AG09309 (cell line): ENCODE data around the gene ACOX2.

Experiments used
- DNase-seq: peaks from one replicate; pipeline ENCODE4 v3.0.0-alpha.2; 2010; ENCODE audit warnings: low read depth
- H3K4me3 ChIP-seq: 2 replicates; pipeline ENCODE4 v1.5.1; 2011; ENCODE audit warnings: mild to moderate bottlenecking, low read depth, low read length, moderate library complexity; ENCODE audit not compliant: control insufficient read depth
- TF ChIP-seq, protein P1 (sequence below): IDR thresholded peaks from 2 replicates; pipeline ENCODE4 v1.5.1; 2011; ENCODE audit warnings: mild to moderate bottlenecking, low read depth, low read length, inconsistent platforms; ENCODE audit not compliant: insufficient read depth, control insufficient read depth; ENCODE audit errors: missing control alignments

ACOX2 gene

GRCh38 chr3:58491506-58492402, 45.2 kb downstream of the ACOX2 start, which contains the start of gene KCTD6:
Gene KCTD6 (plus strand): TSS chr3:58492096. CDS start chr3:58498756, 6,660 bp downstream.
- TF ChIP-seq, protein P1, sequence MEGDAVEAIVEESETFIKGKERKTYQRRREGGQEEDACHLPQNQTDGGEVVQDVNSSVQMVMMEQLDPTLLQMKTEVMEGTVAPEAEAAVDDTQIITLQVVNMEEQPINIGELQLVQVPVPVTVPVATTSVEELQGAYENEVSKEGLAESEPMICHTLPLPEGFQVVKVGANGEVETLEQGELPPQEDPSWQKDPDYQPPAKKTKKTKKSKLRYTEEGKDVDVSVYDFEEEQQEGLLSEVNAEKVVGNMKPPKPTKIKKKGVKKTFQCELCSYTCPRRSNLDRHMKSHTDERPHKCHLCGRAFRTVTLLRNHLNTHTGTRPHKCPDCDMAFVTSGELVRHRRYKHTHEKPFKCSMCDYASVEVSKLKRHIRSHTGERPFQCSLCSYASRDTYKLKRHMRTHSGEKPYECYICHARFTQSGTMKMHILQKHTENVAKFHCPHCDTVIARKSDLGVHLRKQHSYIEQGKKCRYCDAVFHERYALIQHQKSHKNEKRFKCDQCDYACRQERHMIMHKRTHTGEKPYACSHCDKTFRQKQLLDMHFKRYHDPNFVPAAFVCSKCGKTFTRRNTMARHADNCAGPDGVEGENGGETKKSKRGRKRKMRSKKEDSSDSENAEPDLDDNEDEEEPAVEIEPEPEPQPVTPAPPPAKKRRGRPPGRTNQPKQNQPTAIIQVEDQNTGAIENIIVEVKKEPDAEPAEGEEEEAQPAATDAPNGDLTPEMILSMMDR = peak; percentile 60
- DNase-seq = peak; percentile 54
- H3K4me3 ChIP-seq = peak within 1 kb of the TSS; percentile 67

GRCh38 chr3:58490860-58491501, 46.0 kb downstream of the ACOX2 start:
- H3K4me3 ChIP-seq = no peak overlapping the region
- TF ChIP-seq, protein P1 = no peak

DNA sequence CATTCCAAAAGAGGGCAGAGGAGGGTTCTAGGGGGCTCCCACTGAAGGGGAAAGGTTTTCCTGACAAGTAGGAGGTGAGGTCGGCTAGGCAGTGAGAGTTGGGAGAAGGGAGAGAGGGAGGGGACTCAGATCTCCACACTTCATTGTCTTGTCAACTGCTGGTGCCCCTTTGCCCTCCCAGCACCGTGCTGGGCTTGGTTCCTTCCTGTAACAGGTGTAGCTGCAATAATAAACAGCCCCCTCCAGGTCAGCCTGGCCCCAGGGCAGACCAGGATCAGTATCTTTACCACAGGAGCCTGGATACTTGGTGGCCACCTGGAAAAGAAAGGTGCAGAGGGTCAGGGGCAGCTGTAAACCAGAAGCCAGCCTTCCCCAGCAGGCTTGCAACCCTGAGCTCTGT, 48.0 kb downstream of the ACOX2 start:
- H3K4me3 ChIP-seq = no peak overlapping the region
- no peak for DNase-seq
- TF ChIP-seq, protein P1 = no peak

More at GRCh38 chr3:58490860-58491501, 46.0 kb downstream of the ACOX2 start:
- DNase-seq = no peak

DNA sequence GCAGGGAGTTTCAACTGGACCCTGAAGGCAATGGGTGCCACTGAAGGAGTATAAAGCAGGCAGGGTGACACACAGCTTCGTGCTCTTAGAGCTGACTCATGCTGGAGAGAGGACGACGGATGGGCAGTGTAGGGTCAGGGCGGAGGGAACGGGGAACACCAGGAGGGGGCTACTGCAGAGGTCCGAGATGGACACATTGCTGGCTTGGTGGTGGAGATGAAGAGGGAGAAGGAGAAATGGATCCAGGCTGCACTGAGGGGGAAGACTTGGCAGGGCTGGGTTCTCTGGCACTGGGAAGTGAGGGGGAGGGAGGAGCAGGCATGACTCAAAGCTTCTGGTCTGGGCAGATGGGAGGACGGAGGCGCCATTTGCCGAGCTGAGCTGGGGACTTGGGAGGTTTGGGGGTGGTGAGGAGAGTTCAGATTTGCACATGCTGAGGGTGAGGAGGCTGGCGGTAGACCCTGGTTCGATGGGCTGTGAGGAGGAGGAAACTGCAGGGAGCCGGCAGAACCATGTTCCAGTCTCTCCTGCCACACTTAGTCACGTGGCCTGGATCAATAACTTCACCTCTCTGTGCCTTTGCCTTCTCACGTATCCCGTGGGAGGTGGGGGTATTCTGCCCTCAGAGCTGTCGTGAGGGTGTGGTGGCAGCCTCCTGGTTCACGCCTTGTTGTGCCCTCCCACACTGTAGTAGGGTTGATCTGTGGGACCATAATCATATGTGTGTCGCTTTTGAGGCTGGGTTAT, 49.7 kb downstream of the ACOX2 start:
- no peak for DNase-seq
- H3K4me3 ChIP-seq = no peak overlapping the region
- TF ChIP-seq, protein P1 = no peak

DNA sequence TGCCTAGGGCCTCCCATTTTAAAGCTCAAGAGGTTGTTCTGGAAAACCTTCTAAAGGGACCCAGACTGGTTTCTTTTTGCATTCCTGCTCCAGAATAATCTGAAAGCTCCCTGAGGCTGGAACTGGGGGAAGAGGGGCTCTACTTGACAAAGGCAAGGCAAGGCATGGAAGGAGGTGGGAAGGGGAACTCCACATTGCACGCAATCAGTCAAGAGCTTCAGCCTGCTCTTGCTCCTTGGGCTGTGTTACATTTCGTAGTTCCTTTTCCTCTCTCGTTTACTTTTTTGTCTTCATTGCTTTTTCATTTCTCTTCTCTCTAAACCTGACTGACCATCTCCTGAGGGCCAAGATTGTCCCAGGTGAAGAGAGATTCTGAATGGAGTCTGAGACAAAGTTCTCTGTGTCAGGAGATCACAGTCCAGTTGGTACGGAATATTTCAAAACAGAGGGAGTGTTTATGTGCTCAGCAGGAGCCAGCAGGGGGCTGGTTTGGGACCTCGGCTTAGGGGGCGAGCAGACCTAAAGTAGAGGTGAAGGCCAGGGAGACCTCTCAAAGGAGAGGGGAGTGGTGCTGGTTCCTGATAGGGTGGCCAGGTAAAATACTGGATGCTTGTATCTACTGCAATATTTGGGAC, 51.1 kb downstream of the ACOX2 start:
- DNase-seq = no peak
- TF ChIP-seq, protein P1 = no peak
- H3K4me3 ChIP-seq = no peak overlapping the region

GRCh38 chr3:58484722-58485069, 52.3 kb downstream of the ACOX2 start:
- no peak for DNase-seq
- TF ChIP-seq, protein P1 = no peak

More at GRCh38 chr3:58484722-58485069, 52.3 kb downstream of the ACOX2 start:
- H3K4me3 ChIP-seq = no peak overlapping the region
